Type B pancreatic cell (in vitro differentiated cells): ENCODE results near the gene BABAM1. TPM values are rescaled to one million over a fixed set of nuclear protein-coding genes. Genes with fewer than 3 reads are reported as not detected.
A peak's percentile ranks its signal among the peaks of the same experiment; 100 is the strongest.

ENCODE experiments used
- DNase-seq: peaks from one replicate; pipeline ENCODE4 v3.0.0; 2021; ENCODE audit warnings: mixed read lengths; ENCODE audit not compliant: unreplicated experiment; ENCODE audit errors: extremely low spot score
- H3K27ac Mint-ChIP-seq: 2 replicates; pipeline ENCODE4 v1.8.0; 2021; ENCODE audit warnings: mild to moderate bottlenecking, mixed read lengths
- H3K27me3 Mint-ChIP-seq: 2 replicates; pipeline ENCODE4 v1.8.0; 2021; ENCODE audit warnings: mixed read lengths
- H3K36me3 Mint-ChIP-seq: 2 replicates; pipeline ENCODE4 v1.8.0; 2021; ENCODE audit warnings: mixed read lengths
- H3K4me1 Mint-ChIP-seq: one replicate; pipeline ENCODE4 v1.8.0; 2021; ENCODE audit warnings: mixed read lengths; ENCODE audit not compliant: unreplicated experiment
- H3K4me3 Mint-ChIP-seq: 2 replicates; pipeline ENCODE4 v1.8.0; 2021; ENCODE audit warnings: mild to moderate bottlenecking, mixed read lengths
- H3K9me3 Mint-ChIP-seq: 2 replicates; pipeline ENCODE4 v1.8.0; 2021; ENCODE audit warnings: mixed read lengths
- CTCF ChIP-seq: fragments of 200-600 bp; sonication (generic); conservative IDR thresholded peaks from 2 replicates; pipeline ENCODE4 v1.5.0; 2021; ENCODE audit warnings: antibody characterized with exemption, mild to moderate bottlenecking
- total RNA-seq: library from RNA; stranded (reverse); gene quantifications from 2 replicates; pipeline ENCODE4 v1.2.1, GENCODE V29; 2021; ENCODE audit warnings: low replicate concordance

Gene BABAM1
- total RNA-seq, 1 donor from 2014 or later: 93.3 TPM

GRCh38 chr19:17314007-17314593 is 46.9 kb downstream of the BABAM1 start:
- peak; percentile 69 for DNase-seq
- Mint-ChIP-seq H3K4me1 (peaks cover 13% of the 10 kb centered on the region), H3K36me3 (peaks cover 12% of the 10 kb centered on the region), H3K4me3 (no peak overlapping the region), H3K9me3 (no peaks in the 10 kb centered on the region), H3K27ac (no peak overlapping the region), H3K27me3 (no peaks in the 10 kb centered on the region)
- no peak for TF ChIP-seq CTCF

- H3K36me3 Mint-ChIP-seq: peaks cover 8% of the 10 kb centered on the region
Observed at GRCh38 chr19:17318966-17319365, 51.7 kb downstream of the BABAM1 start.

GRCh38 chr19:17319473-17320238 is 52.4 kb downstream of the BABAM1 start:
- Mint-ChIP-seq H3K27ac (no peak overlapping the region), H3K9me3 (no peaks in the 10 kb centered on the region), H3K36me3 (peaks cover 8% of the 10 kb centered on the region), H3K4me1 (no peaks in the 10 kb centered on the region), H3K4me3 (no peak overlapping the region), H3K27me3 (no peaks in the 10 kb centered on the region)
- no peak for DNase-seq
- no peak for TF ChIP-seq CTCF

More at GRCh38 chr19:17318966-17319365, 51.7 kb downstream of the BABAM1 start:
- no peak for DNase-seq
- Mint-ChIP-seq H3K4me3 (no peak overlapping the region), H3K27me3 (no peaks in the 10 kb centered on the region), H3K9me3 (no peaks in the 10 kb centered on the region), H3K27ac (no peak overlapping the region), H3K4me1 (no peaks in the 10 kb centered on the region)
- TF ChIP-seq CTCF: no peak

GRCh38 chr19:17320435-17320834 is 53.2 kb downstream of the BABAM1 start:
- TF ChIP-seq CTCF: no peak
- H3K27ac Mint-ChIP-seq: no peak overlapping the region
- DNase-seq: no peak
- no peak overlapping the region for H3K4me3 Mint-ChIP-seq
- H3K27me3 Mint-ChIP-seq: no peaks in the 10 kb centered on the region
- peaks cover 8% of the 10 kb centered on the region for H3K36me3 Mint-ChIP-seq
- H3K4me1 Mint-ChIP-seq: no peaks in the 10 kb centered on the region
- H3K9me3 Mint-ChIP-seq: no peaks in the 10 kb centered on the region

- no peak for DNase-seq
- peak overlapping the region; percentile 74 for H3K27ac Mint-ChIP-seq
- TF ChIP-seq CTCF: no peak
- H3K4me3 Mint-ChIP-seq: no peak overlapping the region
- no peaks in the 10 kb centered on the region for H3K27me3 Mint-ChIP-seq
- peaks cover 3% of the 10 kb centered on the region for H3K36me3 Mint-ChIP-seq
- no peaks in the 10 kb centered on the region for H3K9me3 Mint-ChIP-seq
- no peaks in the 10 kb centered on the region for H3K4me1 Mint-ChIP-seq
Observed at GRCh38 chr19:17321655-17322489, 54.6 kb downstream of the BABAM1 start.
